Middle frontal gyrus (tissue), 1 donor: ENCODE measurements around the gene SLC46A3.
"Not testable (repeated sequence)": the region's sequence is repeated elsewhere in the genome, so short reads cannot be mapped to it uniquely, and the experiment has no call there.

Experiments
- DNase-seq: peaks from one replicate; pipeline ENCODE4 v3.0.0-alpha.2; 2015; ENCODE audit warnings: low spot score; ENCODE audit errors: extremely low spot score

The SLC46A3 gene, protein sequence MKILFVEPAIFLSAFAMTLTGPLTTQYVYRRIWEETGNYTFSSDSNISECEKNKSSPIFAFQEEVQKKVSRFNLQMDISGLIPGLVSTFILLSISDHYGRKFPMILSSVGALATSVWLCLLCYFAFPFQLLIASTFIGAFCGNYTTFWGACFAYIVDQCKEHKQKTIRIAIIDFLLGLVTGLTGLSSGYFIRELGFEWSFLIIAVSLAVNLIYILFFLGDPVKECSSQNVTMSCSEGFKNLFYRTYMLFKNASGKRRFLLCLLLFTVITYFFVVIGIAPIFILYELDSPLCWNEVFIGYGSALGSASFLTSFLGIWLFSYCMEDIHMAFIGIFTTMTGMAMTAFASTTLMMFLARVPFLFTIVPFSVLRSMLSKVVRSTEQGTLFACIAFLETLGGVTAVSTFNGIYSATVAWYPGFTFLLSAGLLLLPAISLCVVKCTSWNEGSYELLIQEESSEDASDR

DNA sequence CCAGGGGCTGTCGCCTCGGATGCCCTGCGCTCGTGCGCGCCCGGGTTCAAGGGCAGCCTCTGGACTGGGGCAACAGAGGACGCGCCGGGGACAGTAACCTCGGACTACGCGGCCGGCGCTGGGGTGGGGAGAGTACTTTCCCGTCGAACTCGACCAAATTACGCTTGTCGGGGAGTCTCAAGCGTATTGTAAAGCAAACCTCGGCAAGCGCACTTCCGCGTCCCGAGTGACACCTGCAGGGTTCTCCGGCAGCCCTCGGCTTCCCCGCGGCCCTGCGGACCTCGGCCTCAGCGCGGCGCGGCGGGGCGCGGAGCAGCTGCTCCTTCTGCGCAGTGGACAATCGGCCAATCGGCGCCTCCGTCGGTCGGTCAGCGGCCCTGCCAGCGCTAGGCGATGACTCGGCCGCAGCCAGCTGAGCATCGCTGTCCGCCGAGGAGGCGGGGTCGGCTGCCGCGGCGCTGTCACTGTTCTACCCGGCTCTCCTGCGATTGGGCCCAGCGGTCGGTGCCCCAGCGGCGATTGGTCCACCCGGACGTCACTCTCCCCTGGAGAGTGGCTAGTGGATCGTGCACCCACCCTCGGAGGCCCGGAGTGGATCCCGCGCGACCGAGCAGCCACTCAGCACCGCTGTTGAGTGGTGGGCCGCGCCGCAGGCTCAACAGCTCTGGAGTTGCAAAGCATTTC, at the start of gene SLC46A3:
TSS of gene SLC46A3 (minus strand) at position 428 of the 684 bp plus-strand sequence. CDS start 972 bp downstream, outside the sequence.
- DNase-seq, result peak; percentile 93

DNA sequence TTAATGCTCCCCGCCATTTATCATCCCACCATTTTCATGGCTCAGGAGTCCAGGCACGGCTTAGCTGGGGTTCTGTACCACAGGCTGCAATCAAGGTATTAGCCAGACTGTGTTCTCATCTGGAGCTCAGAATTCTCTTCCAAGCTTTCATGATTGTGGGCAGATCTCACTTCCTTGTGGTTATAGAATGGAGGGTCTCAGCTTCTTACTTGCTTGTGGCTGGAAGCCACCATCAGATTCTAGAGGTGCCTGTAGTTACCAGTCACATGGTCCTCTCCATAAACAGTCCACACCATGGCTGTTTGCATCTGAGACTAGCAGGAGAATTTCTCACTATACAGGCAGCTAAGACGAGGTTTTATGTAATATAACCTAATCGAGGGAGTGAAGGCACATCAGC, 45.1 kb upstream of the SLC46A3 start:
- DNase-seq, result no peak

DNA sequence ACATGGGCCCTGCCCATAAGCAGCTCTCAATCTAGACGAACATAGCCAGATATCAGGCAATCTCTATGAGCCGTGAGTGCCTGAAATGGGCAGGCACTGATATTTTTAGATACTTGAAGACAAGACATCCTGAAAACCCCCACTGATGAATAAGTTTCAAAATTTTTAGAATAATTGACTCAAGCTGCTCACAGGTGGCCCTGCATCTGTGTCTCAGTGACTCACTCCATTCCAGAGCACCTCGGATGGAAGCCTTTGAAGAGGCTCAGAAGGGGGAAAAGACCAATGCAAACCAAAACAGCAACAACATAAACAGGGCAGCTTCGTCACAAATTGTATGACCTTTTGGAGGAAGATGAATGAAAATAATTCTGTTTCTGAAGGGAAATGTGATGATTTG, 42.8 kb upstream of the SLC46A3 start:
- DNase-seq, result no peak

DNA sequence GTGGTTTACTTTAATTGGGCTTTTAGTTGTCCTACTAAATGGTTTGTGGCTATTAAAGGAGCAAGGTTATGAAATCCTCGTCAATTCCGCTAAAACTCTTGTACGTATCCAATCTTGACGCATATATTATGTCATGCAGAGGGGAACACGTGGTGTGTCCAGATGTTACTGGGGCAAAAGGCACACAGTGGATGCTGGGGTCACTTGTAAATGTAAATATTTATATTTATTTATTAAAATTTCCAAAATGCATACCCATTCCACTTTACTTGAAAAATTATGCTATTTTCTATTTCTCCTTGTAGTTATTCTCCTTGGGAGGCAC, 36.7 kb upstream of the SLC46A3 start:
- DNase-seq, result no peak

DNA sequence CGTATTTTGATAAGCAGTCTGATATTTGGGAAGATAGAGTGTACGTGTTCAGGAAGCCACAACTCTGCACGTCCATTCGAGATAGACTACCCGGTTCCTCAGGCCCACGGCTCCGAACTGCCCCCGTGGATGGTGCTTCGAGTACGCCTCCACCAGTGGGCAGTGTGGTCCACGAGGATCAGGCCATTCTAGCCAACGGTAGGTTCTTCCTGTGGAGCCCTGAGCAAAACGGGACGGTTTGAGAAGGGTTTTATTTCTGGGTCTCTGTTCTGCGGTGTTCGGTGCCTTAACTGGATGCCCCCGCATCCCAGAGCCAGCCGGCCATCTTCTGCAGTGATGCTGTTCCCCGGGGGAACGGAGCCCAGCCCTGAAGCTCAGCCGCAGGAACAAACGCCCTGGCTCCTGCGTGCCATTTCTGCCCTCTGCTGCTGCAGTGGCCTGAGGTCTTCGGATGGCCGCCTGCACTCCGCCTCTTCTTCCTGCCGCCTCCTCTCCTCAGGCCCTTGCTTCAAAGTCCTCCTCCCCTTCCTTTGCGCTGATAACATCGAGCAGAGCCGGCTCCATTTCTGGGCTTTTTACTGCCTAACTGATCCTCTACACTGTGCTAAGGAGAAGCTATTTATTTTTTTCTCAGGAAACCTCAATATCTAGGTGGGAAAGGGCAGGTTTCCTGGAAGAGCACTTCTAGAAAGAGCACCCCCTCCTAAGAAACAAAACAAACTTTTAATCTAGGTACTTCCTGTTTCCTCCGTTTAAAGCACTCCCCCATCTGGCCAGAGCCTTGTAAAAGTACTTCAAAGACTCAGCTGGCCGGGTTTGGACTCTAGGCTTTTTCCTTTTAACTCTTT, 36.2 kb upstream of the SLC46A3 start:
- DNase-seq, result no peak

DNA sequence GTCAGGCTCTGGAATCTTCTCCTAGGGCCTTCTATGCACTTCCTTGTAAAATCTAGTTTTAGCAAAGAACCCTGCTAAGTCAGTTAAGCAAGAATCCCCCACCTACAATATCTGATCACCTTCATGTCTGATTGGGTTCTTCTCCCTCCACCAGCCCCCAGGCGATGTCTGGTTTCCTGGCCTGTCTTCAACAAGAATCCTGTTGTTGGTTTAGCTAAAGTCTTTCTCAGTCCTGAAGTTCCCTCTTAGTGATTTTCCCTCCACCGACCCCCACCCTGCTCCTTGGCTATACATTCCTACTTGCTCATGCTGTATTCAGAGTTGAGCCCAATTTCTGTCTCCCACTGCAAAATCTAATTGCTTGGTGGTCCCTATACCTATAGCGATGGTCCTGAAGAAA, 35.2 kb upstream of the SLC46A3 start:
- no peak for DNase-seq

DNA sequence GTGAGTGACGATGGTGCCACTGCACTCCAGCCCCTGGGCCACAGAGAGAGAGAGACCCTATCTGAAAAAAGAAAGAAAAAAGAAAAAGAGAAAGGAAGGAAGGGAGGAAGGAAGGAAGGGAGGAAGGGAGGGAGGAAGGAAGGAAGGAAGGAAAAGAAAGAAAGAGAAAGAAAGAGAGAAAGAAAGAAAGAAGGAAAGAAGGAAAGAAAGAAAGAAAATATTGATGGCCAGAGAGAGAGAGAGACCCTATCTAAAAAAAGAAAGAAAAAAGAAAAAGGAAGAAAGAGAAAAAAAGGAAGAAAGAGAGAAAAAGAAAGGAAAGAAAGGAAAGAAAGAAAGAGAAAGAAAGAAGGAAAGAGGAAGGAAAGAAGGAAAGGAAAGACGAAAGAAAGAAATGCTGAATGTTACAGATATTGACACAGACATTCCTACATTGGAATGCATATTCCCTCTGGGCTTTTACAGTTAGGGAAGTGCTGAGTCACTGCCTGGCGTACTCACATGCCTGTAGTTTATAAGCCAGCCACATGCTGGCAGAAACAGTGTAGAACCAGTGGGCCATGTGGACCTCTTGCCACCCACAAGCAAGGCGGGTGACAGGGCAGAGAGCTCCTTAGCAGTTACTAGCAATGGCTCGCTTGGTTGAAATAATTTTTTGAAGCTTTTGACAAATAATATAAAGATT, 34.6 kb upstream of the SLC46A3 start:
- DNase-seq, result no peak

DNA sequence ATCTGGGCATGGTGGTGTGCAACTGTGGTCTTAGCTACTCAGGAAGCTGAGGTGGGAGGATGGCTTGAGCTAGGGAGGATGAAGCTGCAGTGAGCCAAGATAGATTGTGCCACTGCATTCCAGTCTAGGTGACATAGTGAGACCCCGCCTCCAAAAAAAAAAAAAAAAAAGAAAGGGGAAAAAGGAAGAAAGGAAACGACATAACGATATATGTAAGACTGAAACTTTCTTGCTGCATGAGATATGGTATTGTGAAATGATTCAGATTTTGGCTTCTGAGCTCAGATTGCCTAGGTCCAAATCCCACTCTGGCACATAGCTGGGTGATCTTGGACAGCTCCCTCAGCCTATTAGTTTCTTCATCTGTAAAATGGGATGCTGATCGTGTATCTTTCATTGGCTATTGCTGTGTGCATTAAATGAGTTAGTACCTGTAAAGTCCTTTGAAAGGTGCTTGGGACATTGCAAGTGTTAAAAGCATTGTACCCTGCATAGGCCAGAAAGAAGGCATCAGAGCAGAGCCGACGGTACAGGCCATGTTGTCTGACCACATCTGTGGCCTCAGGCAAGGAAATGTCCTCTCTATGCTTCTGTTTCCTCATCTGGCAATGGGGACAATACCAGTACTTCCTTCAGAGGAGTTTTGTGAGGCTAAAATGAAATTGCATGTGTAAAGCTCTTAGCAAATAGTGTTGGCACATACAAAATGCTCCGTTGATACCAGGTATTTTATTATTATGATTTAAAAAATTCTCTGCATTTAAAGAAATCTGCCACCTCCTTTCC, 32.6 kb upstream of the SLC46A3 start:
- DNase-seq, result no peak

DNA sequence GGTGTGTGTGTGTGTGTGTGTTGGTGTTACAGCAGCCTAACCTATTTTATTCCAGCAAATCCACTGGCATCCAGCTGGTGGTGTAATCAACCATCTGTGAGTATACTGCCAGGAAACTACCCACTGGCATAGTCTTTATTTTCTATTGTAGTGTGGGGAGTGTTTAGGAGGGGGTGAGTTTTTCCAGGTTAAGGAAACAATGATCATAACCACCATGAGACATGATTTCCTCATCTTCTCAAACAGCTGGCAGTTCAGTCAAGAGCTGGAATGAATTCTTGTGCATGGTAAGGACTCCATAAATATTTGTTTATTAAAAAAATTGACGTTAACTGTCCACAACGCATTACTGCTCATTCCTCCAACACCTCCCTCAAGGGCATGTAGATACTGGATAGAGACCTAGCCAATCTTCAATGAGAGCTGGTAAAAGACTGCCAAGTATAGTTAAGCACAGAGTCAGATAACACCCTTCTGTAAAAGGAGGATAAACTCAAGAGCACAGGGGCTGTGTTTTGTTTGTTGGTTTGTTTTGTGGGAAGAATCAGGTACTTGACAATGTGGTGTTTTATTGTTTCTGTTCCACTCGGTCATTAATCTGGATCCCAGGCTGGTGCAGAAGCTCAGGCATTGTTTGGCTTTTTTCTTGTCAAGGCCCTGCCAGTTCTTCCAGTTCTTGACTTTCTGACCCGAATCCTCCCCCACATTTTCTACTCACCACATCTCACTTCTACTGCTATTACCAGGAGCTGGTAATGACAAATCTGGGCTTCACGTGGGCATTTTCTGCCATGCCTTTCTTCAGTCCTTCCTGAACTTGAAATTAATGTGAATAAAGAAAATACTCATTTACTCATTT, 31.6 kb upstream of the SLC46A3 start:
- no peak for DNase-seq

DNA sequence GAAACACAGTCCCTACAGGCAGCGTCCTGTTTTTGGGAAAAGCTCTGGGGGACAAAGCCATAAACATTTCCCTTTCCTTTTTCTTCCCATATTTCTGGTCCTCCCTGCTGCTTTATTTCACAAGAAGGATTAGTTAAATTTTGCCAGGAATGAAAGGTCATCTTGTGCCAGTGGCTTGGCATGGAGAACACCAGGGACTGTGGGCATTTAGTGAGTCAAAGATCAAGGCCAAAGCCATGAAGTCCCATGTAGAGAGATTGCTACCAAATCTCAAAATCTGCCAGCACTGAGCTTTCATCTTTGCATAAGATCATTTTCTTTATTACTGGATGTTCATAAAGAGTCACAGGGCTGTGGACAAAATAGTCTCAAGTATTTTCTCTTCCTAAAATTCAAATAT, 29.1 kb upstream of the SLC46A3 start:
- DNase-seq, result no peak

DNA sequence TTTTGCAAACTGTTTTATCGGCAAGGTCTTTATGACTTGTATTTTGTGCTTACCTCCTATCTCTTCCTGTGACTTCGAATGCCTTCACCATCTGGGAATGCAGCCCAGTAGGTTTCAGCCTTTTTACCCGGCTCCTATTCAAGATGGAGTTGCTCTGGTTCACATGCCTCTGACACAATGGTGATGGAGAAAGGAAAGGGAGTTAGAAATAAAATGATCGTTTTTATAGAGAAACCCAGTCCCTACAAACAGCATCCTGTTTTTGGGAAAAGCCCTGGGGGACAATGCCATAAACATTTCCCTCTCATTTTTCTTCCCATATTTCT, 27.5 kb upstream of the SLC46A3 start:
- no peak for DNase-seq

DNA sequence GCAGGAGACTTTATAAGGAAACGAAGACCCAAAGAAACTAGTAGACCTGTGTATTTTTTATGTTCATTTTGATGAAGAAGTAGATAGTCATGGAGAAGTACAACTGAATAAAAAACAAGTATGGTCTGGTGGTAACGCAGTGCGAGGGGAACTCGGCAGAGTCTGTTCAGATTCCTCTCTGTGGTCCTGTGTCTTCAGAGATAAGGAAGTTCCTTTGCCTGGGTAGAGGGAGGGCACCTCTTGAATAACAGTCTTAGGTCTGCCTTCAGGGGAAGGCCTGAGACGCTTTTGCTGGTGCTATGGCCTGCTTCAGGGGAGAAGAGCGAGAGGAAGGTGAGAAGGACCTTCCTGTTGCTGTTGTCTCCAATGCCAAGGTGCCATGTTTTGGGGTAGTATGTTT, 25.9 kb upstream of the SLC46A3 start:
- no peak for DNase-seq

DNA sequence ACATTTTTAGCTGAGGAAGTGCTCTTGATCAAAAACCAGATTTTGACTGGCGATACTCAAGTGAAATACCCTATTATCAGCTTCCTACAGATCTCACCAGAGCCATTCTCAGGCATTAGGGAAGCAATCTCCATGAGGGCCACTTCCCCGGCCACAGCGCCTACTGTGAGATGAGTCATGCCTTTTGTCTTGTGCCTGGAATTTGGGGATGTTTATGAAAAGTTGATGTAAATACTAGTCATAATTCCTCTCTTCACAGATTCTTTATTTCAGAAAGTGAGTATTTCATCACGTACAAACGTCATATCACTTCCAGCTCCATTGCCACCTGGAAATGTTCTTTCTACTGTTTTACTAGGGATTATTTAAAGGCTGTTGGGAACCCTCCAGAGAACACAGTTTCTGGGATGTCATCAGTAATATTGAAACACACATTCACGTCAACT, 25.3 kb upstream of the SLC46A3 start:
- DNase-seq, result no peak

DNA sequence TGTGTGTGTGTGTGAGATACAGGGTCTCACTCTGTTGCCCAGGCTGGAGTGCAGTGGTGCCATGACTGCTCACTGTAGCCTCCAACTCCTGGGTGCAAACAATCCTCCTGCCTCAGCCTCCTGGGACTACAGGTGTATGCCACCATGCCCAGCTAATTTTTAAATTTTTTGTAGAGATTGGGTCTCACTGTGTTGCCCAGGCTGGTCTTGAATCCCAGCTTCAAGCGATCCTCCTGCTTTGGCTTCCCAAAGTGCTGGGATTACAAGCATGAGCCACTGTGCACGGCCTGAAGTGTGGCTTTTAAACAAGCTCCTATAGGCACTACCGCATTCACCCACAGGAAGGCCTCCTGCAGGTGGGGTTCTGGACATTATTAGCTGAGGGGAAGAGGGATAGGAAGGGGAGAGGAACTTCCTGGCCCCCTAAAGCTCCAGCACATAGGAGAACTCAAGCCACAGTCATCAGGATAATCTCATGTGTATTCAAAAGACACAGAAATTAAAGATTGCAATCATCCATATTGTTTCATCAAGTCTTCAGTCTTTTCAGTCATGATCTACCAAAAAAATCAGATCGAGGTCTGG, 24.8 kb upstream of the SLC46A3 start:
- DNase-seq, result no peak

DNA sequence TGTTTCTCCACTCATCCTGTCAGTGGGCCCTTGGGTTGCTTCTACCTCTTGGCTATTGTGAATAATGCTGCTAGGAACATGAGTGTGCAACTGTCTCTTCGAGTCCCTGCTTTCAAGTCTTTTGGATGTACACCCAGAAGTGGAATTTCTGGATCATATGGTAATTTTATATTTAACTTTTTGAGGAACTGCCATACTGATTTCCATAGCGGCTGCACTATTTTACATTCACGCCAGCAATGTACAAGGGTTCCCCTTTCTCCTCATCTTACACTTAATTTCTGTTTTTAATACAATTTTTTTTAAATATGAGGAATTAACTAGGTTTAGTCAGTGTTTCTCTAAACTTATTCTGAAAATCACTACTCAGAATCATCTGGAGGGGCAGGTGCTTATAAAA, 24.2 kb upstream of the SLC46A3 start:
- no peak for DNase-seq

DNA sequence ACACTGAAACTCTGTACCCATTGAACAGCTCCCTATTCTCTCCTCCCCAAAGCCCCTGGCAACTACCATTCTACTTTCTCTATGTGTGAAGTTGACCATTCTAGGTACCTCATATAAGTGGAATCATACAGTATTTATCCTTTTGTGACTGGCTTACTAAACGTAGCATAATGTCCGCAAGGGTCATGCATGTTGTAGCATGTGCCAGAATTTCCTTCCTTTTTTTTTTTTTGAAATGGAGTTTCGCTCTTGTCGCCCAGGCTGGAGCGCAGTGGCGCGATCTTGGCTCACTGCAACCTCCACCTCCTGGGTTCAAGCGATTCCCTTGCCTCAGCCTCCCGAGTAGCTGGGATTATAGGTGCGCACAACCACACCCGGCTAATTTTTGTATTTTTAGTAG, 23.7 kb upstream of the SLC46A3 start:
- DNase-seq, result not testable (repeated sequence)

DNA sequence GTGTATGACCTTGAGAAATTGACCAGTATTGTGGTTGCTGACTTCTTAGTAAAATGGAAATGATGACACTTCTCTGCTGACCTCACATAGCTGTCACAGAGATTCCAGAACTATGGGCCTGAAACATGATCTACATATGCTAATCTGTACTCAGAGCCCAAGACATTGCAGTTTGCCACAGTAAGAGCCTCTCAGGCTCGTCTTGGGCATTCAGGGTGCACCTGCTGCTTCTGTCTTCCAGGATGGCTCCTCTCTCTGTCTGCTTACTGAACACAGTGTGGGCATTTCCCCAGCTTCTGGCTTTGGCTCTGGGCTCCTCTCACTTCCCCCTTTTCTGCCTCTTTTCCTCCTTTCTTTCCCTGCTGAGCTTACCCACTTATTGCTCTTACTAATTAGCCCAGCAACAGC, 22.3 kb upstream of the SLC46A3 start:
- DNase-seq, result no peak

DNA sequence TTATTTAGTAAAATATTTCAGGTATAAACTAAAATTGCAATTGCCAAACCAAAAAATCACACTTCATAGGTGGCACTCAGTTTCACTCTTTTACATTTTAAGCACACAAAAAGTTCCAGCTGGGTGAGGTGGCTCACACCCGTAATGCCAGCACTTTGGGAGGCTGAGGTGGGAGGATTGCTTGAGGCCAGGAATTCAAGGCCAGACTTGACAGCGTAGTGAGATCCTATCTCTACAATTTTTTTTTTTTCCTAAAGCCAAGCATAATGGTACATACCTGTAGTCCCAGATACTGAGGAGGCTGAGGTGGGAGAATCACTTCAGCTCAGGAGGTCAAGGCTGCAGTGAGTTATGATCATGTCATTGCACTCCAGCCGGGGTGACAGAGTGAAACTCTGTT, 20.6 kb upstream of the SLC46A3 start:
- DNase-seq, result no peak

DNA sequence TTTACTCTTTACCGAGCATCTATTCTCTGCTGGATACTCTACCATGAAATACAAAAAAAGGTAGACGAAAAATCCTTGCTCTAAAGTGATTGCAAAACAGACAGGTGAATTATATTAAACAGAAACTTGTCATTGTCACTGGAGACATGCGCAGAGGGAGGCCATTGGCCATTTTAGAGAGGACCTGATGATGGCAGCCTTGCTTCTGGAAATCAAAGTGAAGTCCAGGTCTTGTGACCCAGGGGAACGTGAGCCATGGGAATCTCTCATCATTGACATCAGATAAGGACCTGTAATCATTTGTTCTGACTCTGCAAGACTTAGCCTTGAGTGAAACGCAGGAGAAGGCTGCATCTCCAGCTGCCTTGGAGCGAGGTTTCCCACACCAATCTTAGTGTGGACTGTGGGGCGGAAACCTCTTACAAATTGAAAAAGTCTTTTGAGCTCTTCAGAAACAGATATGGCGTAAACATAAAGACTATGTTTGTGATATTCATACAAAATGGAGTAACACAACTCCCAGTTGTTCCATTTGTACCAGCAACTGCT, 16.8 kb upstream of the SLC46A3 start:
- DNase-seq, result no peak
